HS-5 (cell line): ENCODE results near the gene PGAM5.
A peak's percentile ranks its signal among the peaks of the same experiment; 100 is the strongest.

Source experiments
- DNase-seq: peaks from one replicate; pipeline ENCODE4 v3.0.0-alpha.2; 2012; ENCODE audit warnings: low read depth

PGAM5 gene

DNA sequence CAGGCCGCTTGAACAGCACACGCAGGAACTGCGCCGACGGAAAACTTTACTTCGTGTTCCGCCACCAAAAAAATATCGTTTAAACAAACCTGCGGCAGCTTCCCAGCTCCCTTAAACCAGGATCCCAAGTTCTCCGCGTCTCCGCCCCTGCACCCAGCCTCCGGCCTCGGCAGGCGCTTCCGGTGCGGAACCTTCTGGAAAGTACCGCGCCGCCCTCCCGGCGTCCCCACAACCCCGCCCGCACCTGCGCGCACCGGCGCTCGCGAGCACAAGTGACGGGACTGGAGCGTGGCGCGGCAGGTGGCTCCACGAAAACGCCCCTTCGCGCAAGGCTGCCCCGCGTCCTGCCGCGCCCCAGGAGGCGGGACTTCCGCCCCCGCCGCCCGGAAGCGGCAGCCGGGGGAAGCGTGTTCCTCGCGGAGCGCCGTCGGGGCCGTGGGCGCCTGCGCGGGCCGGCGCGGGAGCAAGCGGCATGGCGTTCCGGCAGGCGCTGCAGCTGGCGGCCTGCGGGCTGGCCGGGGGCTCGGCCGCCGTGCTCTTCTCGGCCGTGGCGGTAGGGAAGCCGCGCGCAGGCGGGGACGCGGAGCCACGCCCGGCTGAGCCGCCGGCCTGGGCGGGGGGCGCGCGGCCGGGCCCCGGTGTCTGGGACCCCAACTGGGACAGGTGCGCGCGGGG, at the start of gene PGAM5:
PGAM5 (plus strand) TSS at position 438 of the 675 bp plus-strand sequence; CDS start at position 473, 35 bp downstream.
- peak; percentile 31 for DNase-seq

DNA sequence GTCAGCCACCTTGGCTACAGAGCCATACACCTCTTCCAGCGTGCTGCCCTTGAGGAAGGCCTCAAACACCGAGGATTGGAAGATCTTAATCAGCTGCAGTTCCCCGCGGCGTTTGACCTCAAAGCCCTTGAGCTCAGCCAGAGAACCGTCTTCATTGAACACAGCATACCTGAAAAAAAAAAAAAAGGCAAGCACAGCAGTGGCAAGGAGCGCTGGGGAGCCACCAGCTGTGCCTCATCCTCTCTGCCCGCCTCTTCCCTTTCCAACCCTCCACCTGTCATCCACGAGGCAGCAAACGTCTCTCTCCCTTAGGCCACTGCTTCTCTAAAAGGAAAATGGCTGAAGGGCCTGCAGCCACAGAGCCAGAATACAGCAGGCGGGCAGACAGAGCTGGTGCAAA, 49.6 kb upstream of the PGAM5 start:
- no peak for DNase-seq

DNA sequence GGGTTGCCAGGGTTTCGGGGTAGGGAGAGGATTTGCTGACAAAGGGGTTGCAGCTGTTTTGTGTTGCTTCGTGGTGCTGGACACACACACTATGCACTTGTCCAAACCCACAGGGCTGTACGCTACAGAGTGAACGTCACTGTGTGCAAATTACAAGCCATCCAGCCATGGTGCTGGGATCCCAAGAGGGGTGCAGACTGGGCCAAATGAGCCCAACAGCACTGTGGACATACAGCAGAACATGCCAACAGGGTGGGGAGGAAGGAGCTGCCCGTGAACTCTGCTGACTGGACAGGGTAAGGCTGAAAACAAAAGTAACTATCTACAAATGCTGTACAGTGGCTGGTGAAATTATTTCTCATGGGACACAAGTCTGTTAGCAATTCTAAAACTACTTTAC, 48.7 kb upstream of the PGAM5 start:
- DNase-seq = no peak

DNA sequence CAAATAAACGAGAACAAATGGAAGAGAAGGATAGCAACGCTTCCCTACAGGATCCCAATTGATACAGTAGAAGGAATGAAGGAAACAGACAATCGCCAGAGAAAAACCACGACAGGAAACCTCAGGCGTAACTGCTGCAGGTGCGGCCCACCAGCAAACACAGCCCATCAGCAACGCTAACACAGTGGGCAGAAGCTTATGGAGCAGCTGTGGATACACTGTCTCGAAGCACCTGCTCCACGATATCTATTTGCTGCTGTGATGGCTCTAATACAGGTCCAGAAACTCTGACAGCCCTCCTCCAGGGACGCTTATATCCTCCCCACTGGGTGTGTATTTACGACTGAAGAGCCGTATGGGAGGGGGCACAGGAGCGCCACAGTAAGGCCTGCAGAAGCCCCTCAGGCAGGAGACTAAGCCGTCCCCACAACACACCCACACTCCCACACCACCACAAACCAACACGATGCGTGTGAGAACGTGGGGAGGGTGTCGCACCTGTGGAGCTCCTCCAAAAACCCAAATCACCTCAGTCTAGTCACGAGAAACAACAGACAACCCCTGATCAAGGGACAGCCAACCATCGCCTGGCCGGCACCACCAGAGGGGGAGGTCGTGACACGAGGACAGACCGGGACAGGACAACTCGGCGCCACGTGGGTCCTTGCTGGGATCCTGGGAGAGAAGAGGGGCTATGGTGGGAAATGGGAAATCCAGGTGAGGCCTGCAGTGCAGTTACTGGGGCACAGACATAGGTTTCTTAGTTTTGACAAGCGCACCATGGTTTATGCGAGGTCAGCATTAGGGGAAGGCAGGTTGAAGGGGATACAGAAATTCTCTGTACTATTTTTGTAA, 47.5 kb upstream of the PGAM5 start:
- DNase-seq = no peak

DNA sequence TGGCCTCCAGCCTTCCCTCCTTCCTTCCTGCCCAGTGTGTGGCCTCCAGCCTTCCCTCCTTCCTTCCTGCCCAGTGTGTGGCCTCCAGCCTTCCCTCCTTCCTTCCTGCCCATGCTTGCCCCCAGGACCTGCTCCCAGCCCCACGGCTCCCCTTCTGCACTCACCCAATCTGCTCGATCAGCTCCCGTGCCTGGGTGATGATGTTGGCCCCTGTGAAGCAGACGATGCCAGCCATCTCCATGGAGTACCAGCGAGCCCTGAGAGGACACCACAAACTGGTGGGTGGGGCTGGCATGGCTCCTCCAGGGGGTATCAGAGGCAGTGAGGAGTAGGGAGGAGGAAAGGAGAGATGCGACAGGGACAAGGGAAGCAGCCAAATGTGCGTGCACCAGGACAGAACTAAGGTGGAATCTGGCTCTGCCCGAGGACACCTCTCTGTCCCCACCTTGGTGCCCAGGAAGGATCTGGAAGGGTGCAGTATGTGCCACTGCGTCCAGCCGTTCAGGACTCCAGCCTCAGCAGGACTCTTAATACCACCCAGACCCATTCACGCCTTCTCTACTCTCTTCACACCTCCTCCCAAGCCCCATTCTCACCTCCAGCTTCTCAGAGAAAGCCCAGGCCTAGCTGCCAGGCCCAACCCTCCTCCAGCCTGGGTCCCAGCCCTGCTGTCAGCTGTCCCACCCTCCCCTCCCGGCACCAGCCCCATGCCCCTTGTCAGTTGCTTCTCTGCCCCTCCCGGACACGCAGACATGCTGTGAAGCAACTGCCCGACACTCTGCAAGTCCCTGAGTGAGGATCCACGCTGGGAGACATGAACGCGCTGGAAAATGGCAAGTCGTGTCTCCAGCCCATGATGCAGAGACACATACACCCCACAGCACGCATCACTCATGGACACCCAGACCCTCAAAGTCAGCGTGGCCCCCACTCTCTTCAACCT, 46.2 kb upstream of the PGAM5 start:
- no peak for DNase-seq

DNA sequence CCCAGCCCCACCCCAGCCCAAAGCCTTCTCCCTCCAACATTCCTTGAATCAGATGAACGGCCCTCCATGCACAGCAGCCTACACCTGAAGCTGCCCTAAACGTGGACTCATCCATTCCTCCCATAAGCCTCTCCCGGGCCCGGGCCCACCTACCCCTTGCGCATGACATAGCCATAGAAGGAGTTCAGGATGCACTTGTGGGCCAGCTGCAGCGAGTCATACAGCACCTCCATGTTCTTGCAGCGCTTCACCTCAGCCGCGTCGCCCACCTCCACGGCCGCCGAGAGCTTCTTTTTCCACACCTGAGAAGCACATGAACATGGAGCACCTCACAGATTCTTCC, 45.5 kb upstream of the PGAM5 start:
- no peak for DNase-seq

DNA sequence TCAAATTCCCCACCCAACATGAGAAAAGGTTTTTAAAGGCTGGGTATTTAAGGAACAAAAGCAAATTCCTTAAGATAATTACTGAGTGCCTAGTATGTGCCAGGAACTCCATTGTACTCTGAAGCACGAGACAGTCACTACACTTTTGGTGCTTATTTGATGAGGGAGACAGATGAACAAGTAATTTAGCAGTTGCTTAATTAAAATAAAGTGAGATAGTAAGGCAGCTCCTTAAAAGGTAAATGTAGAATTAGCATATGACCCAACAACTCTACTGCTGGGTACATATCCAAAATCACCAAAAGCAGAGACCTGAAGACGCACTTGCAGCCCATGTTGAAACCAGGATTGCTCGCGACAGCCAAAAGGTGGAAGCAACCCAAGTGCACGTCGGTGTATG, 44.8 kb upstream of the PGAM5 start:
- no peak for DNase-seq

DNA sequence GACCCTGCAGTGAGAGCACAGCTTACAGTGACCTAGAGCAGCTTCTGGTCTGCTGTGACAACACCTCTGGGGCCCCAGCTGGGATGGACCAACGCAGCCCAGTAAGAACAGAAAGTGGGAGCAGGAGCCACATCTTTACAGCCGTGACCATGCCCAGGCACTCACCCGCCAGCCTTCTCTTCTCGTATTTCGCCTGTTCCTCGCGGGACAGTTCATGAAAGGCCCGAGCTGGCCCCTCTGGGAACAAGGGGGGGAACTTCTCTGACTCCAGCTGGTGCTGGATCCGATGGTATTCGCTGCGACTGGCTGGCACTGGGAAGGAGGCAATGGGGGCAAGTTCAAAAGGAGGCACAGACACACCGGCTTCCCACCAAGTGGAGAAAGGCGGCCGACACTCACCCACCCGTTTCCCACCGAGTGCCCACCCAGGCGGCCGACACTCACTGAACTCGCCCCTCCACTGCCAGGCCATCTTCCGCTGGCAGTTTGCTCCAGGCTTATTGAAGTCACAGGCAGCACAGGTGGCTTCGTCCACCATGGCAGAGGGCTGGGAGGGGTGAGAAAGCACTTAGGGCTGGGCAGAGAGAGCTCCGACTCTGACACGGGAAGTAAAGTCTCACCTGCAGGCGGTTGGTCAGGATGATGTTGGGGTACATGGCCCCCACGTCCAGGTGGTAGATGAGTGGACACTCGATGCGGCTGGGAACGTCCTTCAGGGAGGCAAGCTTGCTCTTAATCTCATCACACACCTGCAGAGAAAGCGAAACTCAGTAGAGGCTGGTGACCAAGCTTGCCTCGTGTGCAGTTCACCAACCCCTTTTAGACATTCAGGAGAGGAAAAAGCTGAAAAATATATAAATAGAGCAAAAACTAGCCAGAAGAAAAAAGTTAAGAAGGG, 42.2 kb upstream of the PGAM5 start:
- no peak for DNase-seq

DNA sequence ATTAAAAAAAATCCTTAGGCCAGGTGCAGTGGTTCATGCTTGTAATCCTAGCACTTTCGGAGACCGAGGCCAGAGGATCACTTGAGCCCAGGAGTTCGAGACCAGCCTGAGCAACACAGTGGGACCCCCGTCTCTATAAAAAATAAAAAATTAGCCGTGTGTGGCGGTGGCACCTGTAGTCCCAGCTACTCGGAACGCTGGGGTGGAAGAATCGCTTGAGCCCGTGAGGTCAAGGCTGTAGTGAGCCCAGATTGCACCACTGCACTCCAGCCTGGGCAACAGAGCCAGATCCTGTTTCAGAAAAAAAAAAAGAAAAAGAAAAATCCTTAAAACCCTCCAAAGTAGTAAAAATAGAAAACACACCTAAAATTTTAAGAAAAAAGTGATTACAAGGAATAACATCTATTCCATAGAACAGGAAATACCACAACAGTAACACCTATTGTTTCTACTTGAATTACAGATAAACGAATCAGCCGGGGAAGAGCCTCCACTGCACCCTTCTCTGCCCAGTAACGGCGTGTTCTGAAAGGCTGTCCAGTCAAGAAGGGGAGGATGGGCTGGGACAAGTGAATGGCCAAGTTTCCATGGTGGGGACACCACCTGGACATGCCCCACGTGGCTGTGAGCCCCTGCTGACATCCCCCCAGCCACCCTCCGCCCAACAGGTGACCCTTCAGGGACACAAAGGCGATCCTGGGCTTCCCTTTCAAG, 41.3 kb upstream of the PGAM5 start:
- no peak for DNase-seq

DNA sequence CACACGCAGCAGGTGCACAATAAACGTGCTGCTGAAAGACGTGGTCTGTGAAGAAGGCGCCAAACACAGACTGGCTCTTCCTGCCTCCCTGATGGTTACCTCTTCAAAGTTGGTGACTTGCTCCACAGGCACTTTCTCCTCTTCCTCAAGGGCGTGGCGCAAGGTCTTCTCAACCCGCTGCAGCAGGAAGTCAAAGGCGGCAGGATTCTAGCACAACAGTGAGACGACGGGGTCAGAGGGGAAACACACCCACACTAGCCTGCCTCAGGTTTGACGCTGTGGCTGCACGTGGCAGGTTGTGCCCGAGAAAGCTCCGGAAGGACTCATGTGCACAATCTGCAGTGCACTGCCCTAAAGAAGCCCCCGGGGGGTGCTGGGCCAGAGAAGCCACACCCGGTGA, 38.5 kb upstream of the PGAM5 start:
- DNase-seq = no peak

DNA sequence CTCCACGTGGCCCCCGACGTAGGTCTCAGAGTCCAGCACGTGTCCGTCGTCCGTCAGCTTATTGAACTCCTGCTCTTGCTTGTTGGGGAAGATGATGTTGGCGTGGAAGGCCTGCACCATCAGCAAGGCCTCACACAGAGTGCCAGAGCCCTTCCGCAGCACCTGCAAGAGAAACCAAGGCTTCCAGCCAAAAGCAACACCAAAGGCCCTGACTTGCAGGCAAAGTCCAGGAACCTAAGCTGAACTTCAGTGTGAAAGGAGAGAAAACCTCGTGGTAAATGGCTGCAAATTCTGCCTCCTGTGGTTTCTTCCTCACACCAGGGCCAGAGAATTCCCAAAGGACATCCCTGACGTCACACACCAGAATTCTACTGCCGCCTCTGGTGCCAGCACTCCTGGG, 38.0 kb upstream of the PGAM5 start:
- no peak for DNase-seq

DNA sequence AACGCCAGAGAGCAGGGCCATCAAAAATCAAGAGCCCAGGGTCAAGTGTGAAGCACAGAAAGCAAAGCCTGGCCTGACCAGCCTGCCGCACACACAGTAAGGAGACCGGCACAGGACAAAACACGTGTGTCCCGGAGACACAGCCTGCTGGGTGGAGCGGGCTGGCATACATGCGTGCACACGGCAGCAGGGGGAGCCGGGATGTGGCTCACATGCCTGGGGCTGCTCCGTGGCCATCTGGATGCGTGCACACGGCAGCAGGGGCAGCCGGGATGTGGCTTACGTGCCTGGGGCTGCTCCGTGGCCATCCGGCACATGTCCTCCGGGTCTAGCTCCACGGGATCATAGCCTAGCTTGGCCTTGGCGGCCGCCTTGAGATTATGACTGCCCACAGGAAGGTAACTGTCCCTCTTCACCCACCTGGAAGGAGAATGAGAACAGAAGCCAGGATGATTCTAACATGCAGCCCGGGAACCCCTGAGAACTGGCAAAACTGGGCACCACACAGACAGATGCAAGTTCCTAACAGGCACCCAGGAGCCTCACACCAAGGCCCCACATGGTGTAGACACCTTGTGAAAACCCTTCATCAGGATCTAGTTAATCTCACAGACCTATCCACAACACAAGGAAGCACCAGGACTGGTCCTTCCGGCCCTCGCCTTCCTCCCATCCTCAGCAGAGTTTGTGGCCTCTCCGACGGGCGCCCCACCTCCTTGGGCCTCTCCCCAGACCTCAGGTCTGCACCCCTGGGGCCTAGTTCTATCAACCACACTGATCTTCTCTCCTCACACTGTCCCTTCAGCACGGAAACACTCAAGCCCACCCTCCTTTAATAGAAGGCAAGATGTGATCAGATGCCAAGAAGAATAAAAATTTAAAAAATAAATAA, 37.1 kb upstream of the PGAM5 start:
- no peak for DNase-seq

DNA sequence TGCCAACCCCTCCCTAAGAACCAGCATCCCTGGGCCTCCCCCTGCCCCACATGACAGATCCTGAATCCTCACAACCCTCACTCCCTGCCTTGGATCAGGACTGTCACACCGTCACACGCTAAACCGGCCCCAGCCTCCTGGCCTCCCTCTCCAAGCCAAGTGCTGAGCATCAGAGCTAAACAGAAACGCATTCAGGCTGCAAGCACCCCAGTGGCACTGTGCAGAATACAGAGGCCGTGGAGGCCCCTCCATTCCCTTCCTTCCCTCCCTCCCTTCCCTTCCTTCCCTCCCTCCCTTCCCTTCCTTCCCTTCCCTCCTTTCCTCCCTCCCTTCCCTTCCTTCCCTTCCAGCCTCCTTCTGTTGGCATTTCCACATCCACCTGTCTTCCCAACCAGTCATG, 36.1 kb upstream of the PGAM5 start:
- DNase-seq = no peak

DNA sequence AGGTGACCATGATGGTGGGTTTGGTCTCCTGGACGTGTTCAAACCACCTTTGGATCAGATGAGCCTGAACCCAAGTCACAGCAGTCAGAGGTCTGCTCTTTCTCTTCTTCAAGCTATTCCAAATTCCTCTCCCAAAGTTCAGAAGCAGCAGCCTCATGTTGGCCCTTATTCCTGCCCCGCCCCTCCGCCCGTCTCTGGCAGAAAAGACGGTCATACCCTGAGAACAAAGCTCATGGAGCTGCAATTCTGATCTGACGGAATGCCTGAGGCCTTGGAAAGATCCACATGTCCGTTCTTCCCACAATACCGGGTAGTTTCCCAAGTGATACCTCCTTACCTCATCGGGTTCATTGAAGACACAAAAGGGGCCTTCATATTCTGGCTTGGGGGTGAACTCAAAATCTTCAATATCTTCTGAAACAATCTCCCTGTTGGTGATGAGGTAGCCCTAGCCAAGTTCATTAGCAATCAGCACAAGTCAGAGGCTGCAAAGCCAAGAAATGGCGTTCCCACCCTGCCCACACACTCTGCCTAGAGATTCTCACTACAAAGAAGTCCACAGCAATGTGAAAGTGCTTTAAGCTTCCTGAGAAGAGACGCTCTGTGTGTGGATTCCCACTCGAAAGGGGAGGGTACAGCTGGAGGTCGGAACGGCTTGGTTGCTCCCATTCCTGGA, 34.7 kb upstream of the PGAM5 start:
- no peak for DNase-seq

DNA sequence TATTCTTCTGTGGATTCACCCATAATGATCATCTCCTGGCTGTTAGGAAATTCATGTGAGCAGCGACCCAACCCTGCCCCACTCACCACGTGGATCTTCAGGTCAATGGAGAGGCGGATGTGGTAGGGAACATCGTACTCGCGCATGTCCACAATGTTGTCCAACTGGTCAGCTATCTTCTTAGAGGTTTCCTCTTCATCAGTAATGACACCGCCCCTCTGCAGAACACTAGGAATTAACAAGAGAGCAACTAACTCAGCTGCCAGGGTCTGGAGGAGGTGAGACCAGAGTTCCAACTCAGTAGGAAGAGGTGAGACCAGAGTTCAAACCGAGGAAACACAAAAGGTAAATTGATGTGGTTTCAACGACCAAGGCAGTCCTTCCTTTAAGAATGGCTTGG, 33.1 kb upstream of the PGAM5 start:
- no peak for DNase-seq

DNA sequence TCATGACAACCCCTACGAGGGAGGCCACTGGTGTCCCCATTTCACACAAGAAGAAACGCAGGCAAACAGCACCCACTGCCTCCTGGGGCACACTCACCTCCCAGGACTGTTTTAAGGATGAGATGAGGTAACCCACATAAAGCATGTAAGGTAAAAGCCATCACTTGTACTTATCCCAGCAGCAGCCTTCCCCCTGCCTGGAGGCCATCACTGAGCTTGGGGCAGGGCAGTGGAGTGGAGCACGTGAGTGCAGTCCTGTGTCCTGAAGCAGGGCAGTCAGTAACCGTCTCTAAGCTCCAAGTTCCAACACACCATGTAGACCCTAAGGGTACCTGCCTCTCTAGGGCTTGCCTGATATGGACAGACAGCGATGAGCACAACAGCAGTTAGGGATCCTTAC, 25.2 kb upstream of the PGAM5 start:
- DNase-seq = no peak

DNA sequence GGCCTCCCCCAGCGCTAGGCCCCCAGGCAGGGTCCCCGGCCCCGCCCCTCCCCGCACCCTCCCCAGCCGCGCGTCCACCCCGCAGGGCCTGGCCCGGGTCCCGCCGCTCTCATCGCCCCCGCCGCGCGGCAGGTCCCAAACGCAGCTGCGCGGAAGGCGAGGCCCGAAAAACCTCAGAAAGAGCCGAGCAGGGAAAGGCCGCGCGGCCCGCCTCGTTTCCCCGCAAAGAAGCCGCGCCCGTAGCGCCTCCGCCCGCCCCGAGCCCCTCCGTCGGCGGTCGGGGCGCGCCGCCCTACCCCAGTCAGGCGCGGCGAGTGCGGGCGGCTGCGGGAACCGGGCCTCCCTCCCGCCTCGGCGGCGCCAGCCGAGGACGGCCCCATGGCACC, 23.8 kb upstream of the PGAM5 start:
- DNase-seq = no peak

DNA sequence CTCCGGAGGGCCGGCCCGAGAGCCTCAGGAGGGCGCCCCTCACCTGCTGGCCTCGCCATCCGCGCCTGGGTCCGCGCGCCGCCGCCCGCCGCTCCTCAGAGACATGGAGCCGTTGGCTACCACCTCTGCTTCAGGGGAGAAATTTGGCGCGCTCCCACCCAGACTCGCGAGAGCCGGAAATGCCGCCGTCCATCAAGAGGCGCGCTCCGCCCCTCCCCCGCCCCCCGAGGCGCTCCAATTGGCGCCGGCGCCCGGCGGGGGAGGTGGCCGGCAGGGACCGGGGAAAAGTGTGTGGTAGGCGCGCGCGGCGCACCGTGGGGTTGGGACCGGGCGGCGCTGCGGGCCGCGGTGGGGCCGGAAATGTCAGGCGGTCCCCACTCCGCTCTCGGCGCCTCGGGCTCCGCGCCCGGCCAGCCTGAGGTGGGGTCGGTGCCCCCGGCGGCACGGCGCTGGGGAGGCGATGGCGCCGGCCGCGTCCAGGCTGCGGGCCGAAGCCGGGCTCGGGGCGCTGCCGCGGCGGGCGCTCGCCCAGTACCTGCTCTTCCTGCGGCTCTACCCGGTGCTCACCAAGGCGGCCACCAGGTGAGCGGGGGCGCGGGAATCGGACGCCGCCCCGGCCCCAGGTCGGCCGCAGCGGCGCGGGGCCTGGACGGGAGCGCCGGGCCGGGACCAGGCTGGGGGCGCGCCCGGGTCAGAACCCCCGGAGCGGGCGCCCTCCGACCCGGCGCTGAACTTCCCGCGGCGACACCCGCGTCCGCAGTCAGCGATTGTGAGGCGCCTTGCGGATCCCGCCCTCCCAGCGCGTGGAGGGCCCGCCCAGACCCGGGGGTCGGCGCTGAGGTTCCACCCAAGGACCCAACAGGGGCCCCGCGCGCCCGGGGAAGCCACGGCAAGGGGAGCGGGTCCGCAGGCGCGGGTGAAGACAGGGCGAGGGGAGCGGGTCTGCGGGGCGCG, 23.2 kb upstream of the PGAM5 start, which contains the start of the genes POLE and PXMP2:
POLE (minus strand) TSS at position 132 of the 954 bp plus-strand sequence; CDS start at position 105, 27 bp downstream.
PXMP2 (plus strand) TSS at position 377 of the 954 bp plus-strand sequence; CDS start at position 461, 84 bp downstream.
- peak; percentile 76 for DNase-seq
